Activated CD8-positive, alpha-beta memory T cell treated with anti-CD3 and anti-CD28 coated beads for 1 hour (primary cell): ENCODE data around the gene NCKAP5.

ENCODE experiments used
- DNase-seq, 2 donors: peaks; one replicate each; pipeline ENCODE4 v3.0.0-alpha.2; 2020; ENCODE audit warnings: low read depth in 1 of 2; ENCODE audit errors: extremely low read depth in 1 of 2

NCKAP5 gene

DNA sequence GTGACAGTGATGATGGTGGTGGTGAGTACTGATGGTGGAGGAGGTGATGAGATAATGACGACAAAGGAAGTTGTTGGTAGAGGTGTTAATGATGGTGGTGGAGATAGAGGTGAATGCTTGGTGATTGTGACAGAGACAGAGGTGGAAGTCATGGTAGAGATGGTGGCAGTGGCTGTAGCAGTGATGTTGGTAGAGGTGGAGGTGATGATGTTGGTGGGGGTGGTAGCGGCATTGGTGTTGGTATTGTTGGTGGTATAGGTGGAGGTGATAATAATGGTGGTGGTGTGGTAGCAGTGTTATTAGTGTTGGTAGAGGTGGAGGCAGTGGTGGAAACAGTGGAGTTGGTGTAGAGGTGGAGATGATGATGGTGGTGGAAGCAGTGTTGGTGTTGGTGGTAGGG, 934.6 kb downstream of the NCKAP5 start:
- no peak for DNase-seq

DNA sequence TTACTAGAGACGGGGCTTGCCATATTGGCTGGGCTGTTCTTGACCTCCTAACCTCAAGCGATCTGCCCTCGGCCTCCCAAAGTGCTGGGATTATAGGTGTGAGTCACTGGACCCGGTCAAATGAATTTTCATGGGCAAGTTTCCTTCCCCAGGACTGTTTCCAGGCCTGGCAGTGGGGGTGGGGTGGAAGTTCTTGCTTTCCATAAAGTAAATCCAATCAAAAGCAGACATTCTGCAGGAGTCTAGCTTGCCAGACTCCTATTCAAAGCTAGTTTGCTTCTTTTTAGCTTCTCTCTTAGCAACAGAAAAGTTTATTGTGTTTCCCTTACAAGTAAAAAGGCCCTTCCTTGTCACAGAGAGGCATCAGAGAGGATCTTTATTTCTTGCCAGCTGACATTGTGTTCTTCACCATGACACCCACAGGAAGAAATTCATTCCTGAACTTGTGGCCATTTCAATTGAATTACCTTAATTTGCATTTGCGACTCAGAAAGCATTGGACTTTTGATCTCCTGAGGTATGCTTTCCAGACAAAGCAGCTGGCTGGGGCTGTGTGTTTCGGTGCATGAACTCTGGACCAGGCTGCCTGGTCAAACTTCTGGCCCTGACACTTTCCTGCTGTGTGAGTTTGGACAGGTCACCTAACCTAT, 936.1 kb downstream of the NCKAP5 start:
- DNase-seq, result no peak

DNA sequence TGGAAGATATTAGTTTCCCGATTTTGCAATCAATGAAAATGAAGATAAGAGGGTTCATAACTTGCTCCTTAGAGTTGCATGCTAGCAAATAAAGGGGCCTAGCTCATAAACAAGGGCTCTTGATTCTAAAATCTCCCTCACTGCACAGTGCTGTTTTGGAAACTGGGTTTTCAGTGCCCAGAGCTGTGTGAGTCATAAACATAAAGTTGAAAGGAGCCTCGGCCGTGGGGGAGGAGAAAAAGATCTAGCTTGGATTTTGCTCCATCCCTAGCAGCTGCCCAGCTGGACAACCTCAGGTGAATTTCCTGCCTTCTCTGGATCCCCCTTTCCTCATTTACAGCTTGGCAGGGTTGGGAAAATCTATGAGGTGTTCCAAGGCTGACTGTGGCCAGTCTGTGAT, 940.7 kb downstream of the NCKAP5 start:
- no peak for DNase-seq

DNA sequence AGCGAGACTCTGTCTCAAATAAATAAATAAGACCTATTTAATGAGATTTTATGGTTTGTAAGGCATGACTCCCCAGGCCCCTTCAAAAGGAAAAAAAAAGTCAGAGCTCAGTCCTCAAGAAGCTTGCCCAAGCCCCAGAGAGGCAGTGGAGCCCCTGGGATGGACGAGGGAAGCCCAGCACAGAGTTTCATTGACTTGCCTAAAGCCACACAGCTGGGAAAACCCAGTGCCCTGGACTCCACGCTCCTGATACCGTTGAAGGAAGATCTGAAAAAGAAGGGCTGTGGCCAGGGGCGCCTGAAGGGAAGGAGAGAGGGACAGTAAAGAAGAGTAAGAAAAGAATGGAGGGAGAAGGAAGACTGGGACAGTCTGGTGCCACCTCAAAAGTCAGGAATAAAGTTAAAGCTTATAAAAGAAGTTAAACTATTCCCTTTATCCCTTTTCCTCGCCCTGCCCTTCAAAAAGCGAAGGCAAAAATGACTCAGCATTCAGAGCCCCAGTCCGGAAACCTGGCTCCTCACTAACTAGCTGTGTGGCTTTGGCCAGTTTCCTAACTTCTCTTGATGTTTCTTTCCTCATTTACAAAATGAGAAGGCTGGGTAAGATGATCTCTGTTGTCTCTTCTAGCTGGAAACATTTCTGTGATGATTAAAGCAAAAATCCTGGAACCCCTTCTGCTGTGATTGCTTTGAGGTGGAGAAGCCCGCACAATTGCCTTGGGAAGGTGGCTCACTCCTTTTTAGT, 945.0 kb downstream of the NCKAP5 start:
- no peak for DNase-seq
